ES-I3 (cell line): Measurements from ENCODE around the gene AQP10.
A peak's percentile ranks its signal among the peaks of the same experiment; 100 is the strongest.
"Not testable (repeated sequence)": the region's sequence is repeated elsewhere in the genome, so short reads cannot be mapped to it uniquely, and the experiment has no call there.

Source experiments
- H3K36me3 ChIP-seq: 2 replicates; pipeline ENCODE4 v1.6.1; 2013; ENCODE audit warnings: mild to moderate bottlenecking, low read length, control low read depth, moderate library complexity; ENCODE audit not compliant: insufficient read depth
- H3K4me1 ChIP-seq: 2 replicates; pipeline ENCODE4 v1.6.1; 2013; ENCODE audit warnings: mild to moderate bottlenecking, control low read depth, low read length; ENCODE audit not compliant: insufficient read depth
- H3K9ac ChIP-seq: 2 replicates; pipeline ENCODE4 v1.6.1; 2013; ENCODE audit warnings: low read depth, mild to moderate bottlenecking, low read length, moderate library complexity
- H3K9me3 ChIP-seq: 2 replicates; pipeline ENCODE4 v1.6.1; 2013; ENCODE audit warnings: mild to moderate bottlenecking, low read length, moderate library complexity; ENCODE audit not compliant: control insufficient read depth, insufficient read depth

The AQP10 gene

GRCh38 chr1:154346276-154346917 lies 25.5 kb downstream of the AQP10 start:
- H3K9ac ChIP-seq, result no peak overlapping the region
- H3K9me3 ChIP-seq, result no peaks in the 10 kb centered on the region
- H3K36me3 ChIP-seq, result peaks cover 32% of the 10 kb centered on the region
- H3K4me1 ChIP-seq, result no peaks in the 10 kb centered on the region

- Histone ChIP-seq H3K36me3 (peaks cover 29% of the 10 kb centered on the region), H3K9ac (no peak overlapping the region), H3K4me1 (no peaks in the 10 kb centered on the region), H3K9me3 (no peaks in the 10 kb centered on the region)
These were observed 27.1 kb downstream of the AQP10 start for GRCh38 chr1:154347961-154348360.

GRCh38 chr1:154348429-154349076 lies 27.7 kb downstream of the AQP10 start:
- Histone ChIP-seq H3K4me1 (peaks cover 2% of the 10 kb centered on the region; the same call in 1 of the 2 replicates), H3K9me3 (no peaks in the 10 kb centered on the region), H3K36me3 (peaks cover 28% of the 10 kb centered on the region), H3K9ac (no peak overlapping the region)

GRCh38 chr1:154349121-154349520 lies 28.2 kb downstream of the AQP10 start:
- Histone ChIP-seq H3K9me3 (no peaks in the 10 kb centered on the region), H3K9ac (no peak overlapping the region), H3K4me1 (peaks cover 5% of the 10 kb centered on the region; the same call in 1 of the 2 replicates), H3K36me3 (peaks cover 23% of the 10 kb centered on the region)

DNA sequence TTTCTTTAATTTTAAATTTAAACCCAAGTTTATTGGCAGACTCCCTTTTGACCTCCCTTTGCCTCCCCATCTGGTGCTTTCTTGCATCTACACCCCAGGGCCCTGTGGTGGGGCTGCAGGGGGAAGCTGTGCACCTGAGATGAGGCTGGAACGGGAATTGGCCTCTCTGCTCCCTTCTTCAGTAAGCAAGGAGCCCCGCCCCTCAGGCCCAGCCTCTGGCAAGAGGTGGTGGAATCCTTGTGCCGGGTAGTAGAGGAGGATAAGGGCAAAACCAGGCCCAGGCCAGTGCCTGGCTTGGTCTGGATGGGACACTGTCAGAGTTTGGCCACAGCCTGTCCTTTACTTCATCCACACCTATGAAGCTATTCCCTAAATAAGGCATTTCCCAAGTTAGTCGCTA lies 29.5 kb downstream of the AQP10 start:
- Histone ChIP-seq H3K9ac (no peak overlapping the region), H3K36me3 (peaks cover 21% of the 10 kb centered on the region), H3K9me3 (no peaks in the 10 kb centered on the region), H3K4me1 (peaks cover 5% of the 10 kb centered on the region; the same call in 1 of the 2 replicates)

- peaks cover 10% of the 10 kb centered on the region for H3K36me3 ChIP-seq
- H3K4me1 ChIP-seq, result peaks cover 5% of the 10 kb centered on the region; the same call in 1 of the 2 replicates
- no peaks in the 10 kb centered on the region for H3K9me3 ChIP-seq
- H3K9ac ChIP-seq, result no peak overlapping the region
These were observed 30.6 kb downstream of the AQP10 start for GRCh38 chr1:154351363-154352068.

GRCh38 chr1:154352245-154352580 lies 31.3 kb downstream of the AQP10 start:
- peaks cover 7% of the 10 kb centered on the region; the same call in 1 of the 2 replicates for H3K36me3 ChIP-seq
- peak overlapping the region; percentile 70 for H3K9ac ChIP-seq
- no peaks in the 10 kb centered on the region for H3K9me3 ChIP-seq
- peaks cover 5% of the 10 kb centered on the region; the same call in 1 of the 2 replicates for H3K4me1 ChIP-seq

- Histone ChIP-seq H3K9me3 (no peaks in the 10 kb centered on the region), H3K4me1 (peaks cover 5% of the 10 kb centered on the region; the same call in 1 of the 2 replicates), H3K9ac (peak overlapping the region; percentile 70), H3K36me3 (0 out of 2 replicates have a peak, but pooled peaks cover 5% of the 10 kb centered on the region)
These were observed 31.9 kb downstream of the AQP10 start for GRCh38 chr1:154352581-154353459.

DNA sequence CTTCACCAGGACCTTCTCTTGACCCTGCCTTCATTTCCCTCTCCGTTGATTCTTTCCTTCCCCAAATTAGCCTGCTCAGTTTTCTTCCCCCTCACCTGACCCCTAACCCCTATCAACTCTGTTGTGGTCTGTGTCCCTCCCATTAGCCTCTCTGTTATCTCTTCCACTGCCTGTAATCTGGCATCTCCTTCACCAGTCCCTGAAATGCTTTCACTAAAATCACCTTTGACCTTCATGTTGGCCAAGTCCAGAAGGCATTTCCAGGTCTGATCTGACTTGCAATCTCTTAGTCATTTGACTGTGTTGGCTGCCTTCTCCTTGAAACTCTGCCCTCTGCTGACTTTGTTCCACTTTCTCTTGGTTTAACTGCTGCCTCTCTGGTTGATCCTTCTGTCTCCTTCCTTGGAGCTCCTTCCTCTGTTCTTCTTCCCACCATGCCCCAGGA lies 32.6 kb downstream of the AQP10 start:
- Histone ChIP-seq H3K4me1 (peaks cover 5% of the 10 kb centered on the region; the same call in 1 of the 2 replicates), H3K9me3 (no peaks in the 10 kb centered on the region), H3K36me3 (0 out of 2 replicates have a peak, but pooled peaks cover 5% of the 10 kb centered on the region), H3K9ac (peak overlapping the region; percentile 70)

GRCh38 chr1:154353966-154354365 lies 33.1 kb downstream of the AQP10 start:
- H3K9ac ChIP-seq, result no peak overlapping the region
- H3K4me1 ChIP-seq, result peaks cover 5% of the 10 kb centered on the region; the same call in 1 of the 2 replicates

GRCh38 chr1:154358519-154358918 lies 37.6 kb downstream of the AQP10 start:
- H3K4me1 ChIP-seq, result peaks cover 3% of the 10 kb centered on the region; the same call in 1 of the 2 replicates
- H3K9ac ChIP-seq, result no peak overlapping the region
- H3K36me3 ChIP-seq, result no peaks in the 10 kb centered on the region
- H3K9me3 ChIP-seq, result peaks cover 7% of the 10 kb centered on the region; the same call in 1 of the 2 replicates

More at GRCh38 chr1:154353966-154354365, 33.1 kb downstream of the AQP10 start:
- no peaks in the 10 kb centered on the region for H3K9me3 ChIP-seq
- 0 out of 2 replicates have a peak, but pooled peaks cover 5% of the 10 kb centered on the region for H3K36me3 ChIP-seq

DNA sequence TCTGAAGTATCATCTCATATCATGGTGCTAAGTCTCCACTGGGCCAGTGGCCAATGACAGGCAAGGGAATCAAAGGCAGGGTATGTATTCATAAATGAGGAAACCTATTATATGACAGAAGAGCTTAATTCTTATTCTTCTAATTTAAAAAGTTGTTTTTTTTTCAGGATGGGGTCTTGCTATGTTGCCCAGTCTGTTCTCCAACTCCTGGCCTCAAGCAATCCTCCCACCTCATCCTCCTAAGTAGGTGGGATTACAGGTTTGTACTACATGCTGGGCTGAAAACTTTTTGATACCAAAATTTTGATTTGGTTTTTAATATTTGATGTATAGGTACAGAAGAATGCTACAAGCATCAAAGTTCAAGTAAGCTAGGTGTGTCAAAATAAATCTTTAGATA lies 39.4 kb downstream of the AQP10 start:
- H3K36me3 ChIP-seq, result no peaks in the 10 kb centered on the region
- no peak overlapping the region for H3K9ac ChIP-seq
- no peaks in the 10 kb centered on the region for H3K4me1 ChIP-seq
- peaks cover 7% of the 10 kb centered on the region; the same call in 1 of the 2 replicates for H3K9me3 ChIP-seq

- not testable (repeated sequence) for H3K9ac ChIP-seq, H3K36me3 ChIP-seq, H3K4me1 ChIP-seq, H3K9me3 ChIP-seq
These were observed 40.0 kb downstream of the AQP10 start for GRCh38 chr1:154360881-154361280.

GRCh38 chr1:154361357-154361756 lies 40.5 kb downstream of the AQP10 start:
- Histone ChIP-seq H3K4me1 (no peaks in the 10 kb centered on the region), H3K9ac (no peak overlapping the region), H3K36me3 (no peaks in the 10 kb centered on the region), H3K9me3 (peaks cover 7% of the 10 kb centered on the region; the same call in 1 of the 2 replicates)
